CD8-positive, alpha-beta memory T cell (primary cell): ENCODE data around the gene SRPX2. TPM values are rescaled to one million over a fixed set of nuclear protein-coding genes. Genes with fewer than 3 reads are reported as not detected.

Source experiments
- CTCF ChIA-PET: fragments of 350-600 bp; sonication (Branson Sonifier 250); formaldehyde crosslinking; loops from one replicate; lab custom pipeline; 2021; ENCODE audit warnings: antibody characterized with exemption; lab: Charles Lee
- POLR2A ChIA-PET: fragments of 350-600 bp; sonication (Branson Sonifier 250); formaldehyde crosslinking; loops from one replicate; lab custom pipeline; 2021; ENCODE audit warnings: antibody characterized with exemption; lab: Charles Lee
- DNase-seq, 5 donors: peaks; one replicate each; pipeline versions ENCODE4 v3.0.0 to v3.0.0-alpha.2; 2020 to 2022; ENCODE audit warnings: mixed read lengths in 1 of 5
- H3K27ac ChIP-seq: one replicate; pipeline ENCODE4 v1.7.0; 2013; ENCODE audit warnings: low read depth, mild to moderate bottlenecking, low read length, moderate library complexity
- H3K27me3 ChIP-seq: 2 replicates; pipeline ENCODE4 v1.7.0; 2013; ENCODE audit warnings: low read length, mild to moderate bottlenecking; ENCODE audit not compliant: insufficient read depth, poor library complexity, severe bottlenecking
- H3K36me3 ChIP-seq: 2 replicates; pipeline ENCODE4 v1.7.0; 2013; ENCODE audit warnings: mild to moderate bottlenecking, low read length, moderate library complexity; ENCODE audit not compliant: insufficient read depth
- H3K4me1 ChIP-seq: 2 replicates; pipeline ENCODE4 v1.7.0; 2013; ENCODE audit warnings: mild to moderate bottlenecking, low read length, moderate library complexity; ENCODE audit not compliant: insufficient read depth
- H3K4me3 ChIP-seq: 2 replicates; pipeline ENCODE4 v1.7.0; 2013; ENCODE audit warnings: mild to moderate bottlenecking, low read length
- H3K9me3 ChIP-seq: 2 replicates; pipeline ENCODE4 v1.7.0; 2013; ENCODE audit warnings: mild to moderate bottlenecking, low read length
- H3K27ac Mint-ChIP-seq, 8 donors: one replicate each; pipeline ENCODE4 v1.8.0; 2020 to 2021; ENCODE audit warnings: mixed read lengths in 8 of 8, mild to moderate bottlenecking in 6 of 8, inconsistent platforms in 3 of 8, moderate library complexity in 3 of 8
- H3K27me3 Mint-ChIP-seq, 2 donors: one replicate each; pipeline ENCODE4 v1.8.0; 2020 to 2021; ENCODE audit warnings: mixed read lengths in 2 of 2, mild to moderate bottlenecking in 1 of 2, moderate library complexity in 1 of 2
- H3K36me3 Mint-ChIP-seq, 3 donors: one replicate each; pipeline ENCODE4 v1.8.0; 2020 to 2021; ENCODE audit warnings: mixed read lengths in 3 of 3, inconsistent platforms in 1 of 3, mild to moderate bottlenecking in 1 of 3
- H3K4me1 Mint-ChIP-seq, 3 donors: one replicate each; pipeline ENCODE4 v1.8.0; 2020 to 2021; ENCODE audit warnings: mixed read lengths in 3 of 3, inconsistent platforms in 1 of 3, mild to moderate bottlenecking in 1 of 3
- H3K4me3 Mint-ChIP-seq, 7 donors: one replicate each; pipeline ENCODE4 v1.8.0; 2020 to 2021; ENCODE audit warnings: mixed read lengths in 7 of 7, mild to moderate bottlenecking in 6 of 7, moderate library complexity in 4 of 7, inconsistent platforms in 2 of 7
- H3K9me3 Mint-ChIP-seq, 5 donors: one replicate each; pipeline ENCODE4 v1.8.0; 2020 to 2022; ENCODE audit warnings: mixed read lengths in 5 of 5, mild to moderate bottlenecking in 3 of 5, moderate library complexity in 2 of 5, inconsistent platforms in 1 of 5
- polyA plus RNA-seq: library from polyadenylated mRNA; unstranded; fragments of 300-500 nt; fragmentation: Illumina TruSeq; gene quantifications from one replicate; pipeline ENCODE4 v1.2.3, GENCODE V29; 2021
- total RNA-seq, 2 experiments: library from RNA; stranded (reverse); gene quantifications; one replicate each; pipeline ENCODE4 v1.2.3, GENCODE V29; 2021

Gene SRPX2
- total and polyA plus RNA-seq, 3 experiments from 2014 or later, result not detected

DNA sequence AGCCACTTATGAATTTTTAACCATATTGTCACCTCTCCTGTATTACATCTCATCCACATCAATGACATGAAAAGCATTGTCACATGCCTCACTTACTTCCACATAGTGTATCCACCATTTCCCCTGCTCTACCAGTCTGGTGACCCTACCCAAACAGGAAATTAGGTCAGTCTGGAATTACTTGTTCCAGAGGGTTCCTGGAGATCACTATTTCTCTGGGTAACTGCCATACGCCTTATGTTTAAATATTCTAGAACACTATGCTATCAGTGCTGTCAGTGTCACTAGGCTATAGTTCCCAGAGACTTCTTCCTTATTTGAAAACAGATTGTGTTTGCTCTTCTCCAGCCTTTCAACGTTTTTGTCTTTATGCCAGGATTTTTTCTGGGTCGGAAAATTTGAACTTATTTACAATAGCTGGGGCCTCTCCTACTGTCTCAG lies 15.0 kb downstream of the SRPX2 start:
- no peaks in the 10 kb centered on the region for H3K4me1 ChIP-seq
- no peak for DNase-seq
- no peaks in the 10 kb centered on the region for H3K9me3 ChIP-seq
- peaks cover 2 to 8% of the 10 kb centered on the region in 2 donors for H3K27me3 Mint-ChIP-seq
- no peaks in the 10 kb centered on the region for H3K27me3 ChIP-seq
- no peak overlapping the region for H3K27ac ChIP-seq
- peaks cover 0 to 2% (median 0%) of the 10 kb centered on the region in 3 donors for H3K36me3 Mint-ChIP-seq
- no peaks in the 10 kb centered on the region for H3K9me3 Mint-ChIP-seq
- peak overlapping the region in 1 of 8 donors; percentile 52 for H3K27ac Mint-ChIP-seq
- ChIA-PET POLR2A (no interaction called here), CTCF (no interaction called here)
- H3K4me3 Mint-ChIP-seq, result no peak overlapping the region
- no peaks in the 10 kb centered on the region for H3K4me1 Mint-ChIP-seq
- no peak overlapping the region for H3K4me3 ChIP-seq
- no peaks in the 10 kb centered on the region for H3K36me3 ChIP-seq

DNA sequence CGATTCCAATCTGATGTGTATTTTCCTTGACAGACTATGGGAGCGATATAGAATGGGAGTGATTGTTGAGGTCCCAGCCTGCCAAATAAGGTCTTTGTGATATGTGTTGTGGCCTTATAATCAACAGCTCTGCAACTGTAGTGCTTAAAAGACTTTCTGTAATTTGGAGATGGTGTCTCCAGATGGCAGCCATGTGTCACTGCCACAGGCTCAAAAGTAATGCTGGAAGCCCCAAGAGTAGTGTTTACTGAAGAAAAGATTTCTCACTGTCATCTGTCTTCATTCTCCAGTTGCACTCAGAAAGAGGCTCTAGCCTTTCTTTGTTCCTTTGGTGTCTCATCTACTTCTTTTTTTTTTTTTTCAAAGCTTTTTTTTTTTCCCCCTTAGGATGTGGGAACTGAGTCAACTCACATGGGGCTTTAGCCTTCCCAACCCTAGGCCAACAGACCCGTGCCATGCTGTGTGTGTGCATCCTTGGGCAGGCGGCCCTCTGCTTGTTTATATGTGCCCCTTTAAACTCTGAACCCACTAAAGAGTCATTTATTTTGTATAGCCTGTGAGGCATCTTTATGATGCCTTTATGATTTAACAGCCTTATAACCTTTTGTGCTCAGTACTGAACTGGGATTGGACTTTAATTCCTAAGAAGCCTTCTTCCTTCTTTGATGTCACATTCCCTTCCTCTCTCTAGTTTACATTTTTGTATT lies 15.6 kb downstream of the SRPX2 start:
- CTCF ChIA-PET, result no interaction called here
- no peaks in the 10 kb centered on the region for H3K27me3 ChIP-seq
- H3K27ac ChIP-seq, result no peak overlapping the region
- no peaks in the 10 kb centered on the region for H3K9me3 ChIP-seq
- H3K36me3 ChIP-seq, result no peaks in the 10 kb centered on the region
- no peaks in the 10 kb centered on the region for H3K9me3 Mint-ChIP-seq
- H3K4me3 Mint-ChIP-seq, result no peak overlapping the region
- H3K36me3 Mint-ChIP-seq, result peaks cover 0 to 2% (median 0%) of the 10 kb centered on the region in 3 donors
- no peak overlapping the region for H3K4me3 ChIP-seq
- POLR2A ChIA-PET, result no interaction called here
- peaks cover 2 to 8% of the 10 kb centered on the region in 2 donors for H3K27me3 Mint-ChIP-seq
- no peak for DNase-seq
- H3K4me1 ChIP-seq, result no peaks in the 10 kb centered on the region
- H3K27ac Mint-ChIP-seq, result no peak overlapping the region
- no peaks in the 10 kb centered on the region for H3K4me1 Mint-ChIP-seq

DNA sequence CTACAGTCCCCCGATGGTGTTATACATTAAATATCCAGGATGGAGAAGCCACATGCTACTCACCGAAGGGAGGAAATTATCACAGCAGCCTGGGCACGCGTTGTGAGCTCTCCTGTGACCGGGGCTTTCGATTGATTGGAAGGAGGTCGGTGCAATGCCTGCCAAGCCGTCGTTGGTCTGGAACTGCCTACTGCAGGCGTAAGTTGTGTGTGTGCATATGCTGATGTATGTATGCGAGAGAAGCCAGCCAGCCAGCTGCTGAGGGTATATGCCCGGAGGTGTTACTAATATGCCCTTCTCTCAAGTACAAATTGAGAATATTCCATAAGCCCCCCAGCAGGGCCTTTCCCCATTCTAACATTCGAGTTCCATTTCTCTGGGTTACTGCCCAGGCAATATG lies 18.2 kb downstream of the SRPX2 start:
- Mint-ChIP-seq H3K36me3 (peaks cover 0 to 2% (median 0%) of the 10 kb centered on the region in 3 donors), H3K27ac (no peak overlapping the region), H3K9me3 (no peaks in the 10 kb centered on the region), H3K4me3 (no peak overlapping the region), H3K27me3 (peaks cover 2 to 17% of the 10 kb centered on the region in 2 donors), H3K4me1 (no peaks in the 10 kb centered on the region)
- H3K9me3 ChIP-seq, result no peaks in the 10 kb centered on the region
- no peak overlapping the region for H3K27ac ChIP-seq
- DNase-seq, result no peak
- no peaks in the 10 kb centered on the region for H3K27me3 ChIP-seq
- H3K36me3 ChIP-seq, result no peaks in the 10 kb centered on the region
- H3K4me1 ChIP-seq, result no peaks in the 10 kb centered on the region
- H3K4me3 ChIP-seq, result no peak overlapping the region
- ChIA-PET CTCF (interaction anchor here (0.7 kb wide), 1 partner anchor 142 kb away, joined by 3 read pairs; no protein-coding TSS in a partner anchor), POLR2A (no interaction called here)

DNA sequence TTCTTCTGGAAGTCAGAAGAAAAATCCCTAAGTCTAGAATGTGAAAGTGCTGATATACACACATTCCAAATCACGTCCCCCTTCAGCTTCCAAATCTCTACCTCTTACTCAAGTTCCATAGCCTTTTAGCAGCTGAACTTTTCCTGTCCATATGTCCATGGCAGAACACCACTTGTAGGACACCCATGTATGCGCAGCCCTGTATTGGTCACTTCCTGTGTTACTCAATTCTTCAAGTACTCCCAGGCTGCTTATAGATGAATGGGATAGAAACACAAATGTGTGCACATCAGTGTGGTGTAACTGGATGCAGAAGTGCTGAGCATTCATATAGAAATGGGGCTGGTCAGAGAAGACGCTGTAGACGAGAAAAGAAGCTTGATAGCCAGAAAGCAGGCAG lies 18.8 kb downstream of the SRPX2 start:
- Histone ChIP-seq H3K9me3 (no peaks in the 10 kb centered on the region), H3K27me3 (no peaks in the 10 kb centered on the region), H3K4me3 (no peak overlapping the region), H3K4me1 (no peaks in the 10 kb centered on the region), H3K27ac (no peak overlapping the region), H3K36me3 (no peaks in the 10 kb centered on the region)
- CTCF ChIA-PET, result interaction anchor here (1.3 kb wide), 1 partner anchor 23 kb away, joined by 3 read pairs; no protein-coding TSS in a partner anchor
- Mint-ChIP-seq H3K4me1 (no peaks in the 10 kb centered on the region), H3K9me3 (no peaks in the 10 kb centered on the region), H3K36me3 (peaks cover 0 to 2% (median 0%) of the 10 kb centered on the region in 3 donors), H3K27ac (peak overlapping the region in 1 of 8 donors; percentile 3), H3K27me3 (peaks cover 5 to 16% of the 10 kb centered on the region in 2 donors), H3K4me3 (no peak overlapping the region)
- DNase-seq, result no peak
- POLR2A ChIA-PET, result no interaction called here

DNA sequence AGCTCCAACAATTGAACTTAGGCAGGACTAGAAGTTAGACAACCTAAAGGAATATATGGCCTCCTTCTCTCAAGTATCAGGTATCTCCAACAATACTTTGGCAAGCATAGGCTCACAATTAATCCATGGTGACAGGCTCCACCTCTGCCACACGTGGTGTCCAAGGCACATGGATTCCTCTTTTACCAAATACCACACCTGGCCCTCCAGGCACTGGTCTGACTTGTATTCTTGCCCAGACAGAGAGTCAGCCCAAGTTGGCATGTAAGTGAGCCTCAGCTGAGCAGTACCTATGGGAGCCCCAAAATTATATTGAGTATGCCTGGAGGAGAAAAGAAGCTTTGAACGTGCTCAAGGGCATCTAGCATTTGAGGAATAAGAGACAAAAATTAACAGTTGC lies 19.6 kb downstream of the SRPX2 start:
- H3K9me3 Mint-ChIP-seq, result no peaks in the 10 kb centered on the region
- H3K27ac ChIP-seq, result no peak overlapping the region
- no peak for DNase-seq
- no peaks in the 10 kb centered on the region for H3K27me3 ChIP-seq
- peaks cover 9 to 17% of the 10 kb centered on the region in 2 donors for H3K27me3 Mint-ChIP-seq
- no peak overlapping the region for H3K4me3 ChIP-seq
- H3K9me3 ChIP-seq, result no peaks in the 10 kb centered on the region
- H3K36me3 Mint-ChIP-seq, result peaks cover 0 to 2% (median 0%) of the 10 kb centered on the region in 3 donors
- H3K4me1 Mint-ChIP-seq, result no peaks in the 10 kb centered on the region
- no peak overlapping the region for H3K27ac Mint-ChIP-seq
- ChIA-PET CTCF (interaction anchor here (1.3 kb wide), 1 partner anchor 22 kb away, joined by 3 read pairs; no protein-coding TSS in a partner anchor), POLR2A (no interaction called here)
- no peaks in the 10 kb centered on the region for H3K4me1 ChIP-seq
- peak overlapping the region in 1 of 7 donors; percentile 48 for H3K4me3 Mint-ChIP-seq
- H3K36me3 ChIP-seq, result no peaks in the 10 kb centered on the region

DNA sequence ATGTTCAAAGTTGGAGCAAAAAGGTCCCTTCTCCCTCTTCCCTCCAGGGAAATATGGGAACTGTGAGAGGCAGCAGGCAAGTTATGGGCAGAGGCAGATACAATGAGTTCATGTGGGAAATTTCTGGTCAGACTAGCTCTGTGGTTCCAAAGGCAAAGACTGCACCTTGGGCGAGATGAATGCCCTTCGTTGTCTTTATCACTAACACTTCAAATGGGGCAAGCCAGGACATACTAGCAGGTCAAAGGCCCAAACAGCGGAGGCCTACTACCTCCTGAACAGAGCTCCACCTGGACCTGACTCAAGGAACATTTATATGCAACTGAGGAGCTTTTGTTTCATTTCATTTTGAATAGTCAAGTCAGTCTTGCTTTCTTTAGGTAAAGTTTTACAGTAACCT lies 29.0 kb downstream of the SRPX2 start:
- CTCF ChIA-PET, result no interaction called here
- Mint-ChIP-seq H3K27ac (no peak overlapping the region), H3K4me1 (peaks cover 12 to 14% (median 12%) of the 10 kb centered on the region in 3 donors), H3K36me3 (no peaks in the 10 kb centered on the region), H3K4me3 (no peak overlapping the region), H3K27me3 (peaks cover 3 to 6% of the 10 kb centered on the region in 2 donors), H3K9me3 (no peaks in the 10 kb centered on the region)
- Histone ChIP-seq H3K4me1 (no peaks in the 10 kb centered on the region), H3K36me3 (no peaks in the 10 kb centered on the region), H3K9me3 (no peaks in the 10 kb centered on the region), H3K4me3 (no peak overlapping the region), H3K27me3 (no peaks in the 10 kb centered on the region), H3K27ac (no peak overlapping the region)
- DNase-seq, result no peak
- POLR2A ChIA-PET, result no interaction called here

DNA sequence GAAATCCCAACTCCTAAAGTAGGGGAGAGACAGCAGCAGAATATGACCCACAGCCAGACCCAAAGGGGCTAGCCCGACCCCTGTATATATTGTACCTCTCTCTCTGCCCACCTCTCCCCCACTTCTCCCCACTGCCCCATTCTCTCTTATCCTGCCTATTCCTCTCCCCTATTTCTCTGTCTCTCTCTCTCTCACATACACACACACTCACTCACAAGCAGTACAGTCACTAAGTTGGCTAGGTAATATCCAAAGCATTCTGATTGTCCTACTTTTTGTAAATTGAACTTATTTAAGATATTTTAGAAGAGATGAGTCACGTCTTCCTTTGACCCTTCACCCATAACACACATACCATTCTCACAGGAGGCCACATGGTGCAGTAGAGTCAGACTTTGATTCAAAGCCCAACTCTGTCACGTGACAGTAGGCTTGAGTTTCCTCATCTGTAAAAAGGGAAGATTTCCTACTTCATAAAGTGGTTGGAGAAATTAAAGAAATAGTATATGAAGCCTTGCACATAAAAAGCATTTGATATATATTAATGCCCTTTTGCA lies 29.5 kb downstream of the SRPX2 start:
- no peak overlapping the region for H3K4me3 Mint-ChIP-seq
- H3K27me3 Mint-ChIP-seq, result peaks cover under 1 to 6% of the 10 kb centered on the region in 2 donors
- peak overlapping the region in 1 of 8 donors; percentile 39 for H3K27ac Mint-ChIP-seq

DNA sequence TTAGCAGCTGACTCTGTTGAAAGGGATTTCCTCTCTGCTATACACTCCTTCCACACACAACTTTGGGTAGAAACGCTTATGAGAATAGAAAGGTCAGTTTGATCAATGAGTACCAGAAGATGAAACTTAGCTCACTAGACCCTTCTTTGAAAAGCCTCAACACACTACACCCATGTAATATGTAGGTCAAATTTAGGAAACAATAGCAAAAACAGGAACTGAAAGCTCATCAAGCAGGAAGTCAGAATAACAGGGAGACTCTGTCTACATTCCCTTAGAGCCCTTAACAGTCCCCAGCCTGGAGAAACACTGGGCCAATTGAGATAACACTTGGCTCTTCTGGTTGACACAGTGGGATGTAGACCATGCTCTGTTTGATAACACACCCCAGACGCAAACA lies 30.7 kb downstream of the SRPX2 start:
- Histone ChIP-seq H3K36me3 (no peaks in the 10 kb centered on the region), H3K4me3 (no peak overlapping the region), H3K27me3 (no peaks in the 10 kb centered on the region), H3K27ac (no peak overlapping the region), H3K4me1 (no peaks in the 10 kb centered on the region), H3K9me3 (no peaks in the 10 kb centered on the region)
- DNase-seq, result no peak
- H3K9me3 Mint-ChIP-seq, result no peaks in the 10 kb centered on the region
- ChIA-PET POLR2A (no interaction called here), CTCF (interaction anchor here (1.9 kb wide), 1 partner anchor 94 kb away, joined by 4 read pairs; no protein-coding TSS in a partner anchor)
- no peaks in the 10 kb centered on the region for H3K36me3 Mint-ChIP-seq
- H3K27me3 Mint-ChIP-seq, result peaks cover 0 to 5% of the 10 kb centered on the region in 2 donors
- H3K4me1 Mint-ChIP-seq, result peaks cover 12 to 14% (median 12%) of the 10 kb centered on the region in 3 donors
- H3K27ac Mint-ChIP-seq, result peak overlapping the region in 3 of 8 donors; percentile 17 to 29 (median 21)
- H3K4me3 Mint-ChIP-seq, result peak overlapping the region in 1 of 7 donors; percentile 2

More for the DNA sequence above, 29.5 kb downstream of the SRPX2 start:
- Mint-ChIP-seq H3K9me3 (no peaks in the 10 kb centered on the region), H3K4me1 (peaks cover 12 to 14% (median 12%) of the 10 kb centered on the region in 3 donors), H3K36me3 (no peaks in the 10 kb centered on the region)
- CTCF ChIA-PET, result no interaction called here
- POLR2A ChIA-PET, result no interaction called here
- no peaks in the 10 kb centered on the region for H3K27me3 ChIP-seq
- H3K9me3 ChIP-seq, result no peaks in the 10 kb centered on the region
- no peaks in the 10 kb centered on the region for H3K4me1 ChIP-seq
- no peak overlapping the region for H3K27ac ChIP-seq
- DNase-seq, result no peak
- H3K36me3 ChIP-seq, result no peaks in the 10 kb centered on the region
- H3K4me3 ChIP-seq, result no peak overlapping the region
